Choroid plexus epithelial cell (primary cell): Measurements from ENCODE around the gene DHRS4.
"Not testable (repeated sequence)": the region's sequence is repeated elsewhere in the genome, so short reads cannot be mapped to it uniquely, and the experiment has no call there.

Source experiments
- DNase-seq: peaks from one replicate; pipeline ENCODE4 v3.0.0-alpha.2; 2010; ENCODE audit warnings: low read depth
- H3K4me3 ChIP-seq: 2 replicates; pipeline ENCODE4 v1.5.1; 2011; ENCODE audit warnings: low read depth, mild to moderate bottlenecking, control low read depth, low read length, moderate library complexity
- TF ChIP-seq, protein P1 (sequence below): conservative IDR thresholded peaks from 2 replicates; pipeline ENCODE4 v1.5.1; 2011; ENCODE audit warnings: low read depth, mild to moderate bottlenecking, control low read depth, inconsistent platforms, low read length, moderate library complexity

Gene DHRS4

GRCh38 chr14:23993042-23993441 lies 39.5 kb downstream of the DHRS4 start:
- not testable (repeated sequence) for DNase-seq, H3K4me3 ChIP-seq

DNA sequence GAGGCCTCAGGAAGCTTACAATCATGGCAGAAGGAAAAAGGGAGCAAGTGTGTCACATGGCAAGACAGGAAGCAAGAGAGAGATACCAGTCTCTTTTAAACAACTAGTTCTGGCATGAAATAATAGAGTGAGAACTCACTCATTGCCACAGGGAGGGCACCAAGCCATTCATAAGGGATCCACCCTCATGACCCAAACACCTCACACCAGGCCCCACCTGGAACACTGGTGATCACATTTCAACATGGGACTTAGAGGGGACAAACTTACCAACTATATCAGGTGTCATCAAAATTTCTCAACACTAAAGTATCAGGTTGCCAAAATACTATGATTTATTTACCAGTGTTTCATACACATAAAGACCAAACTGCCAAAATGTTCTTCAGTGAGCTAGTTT lies 42.4 kb downstream of the DHRS4 start:
- H3K4me3 ChIP-seq, DNase-seq: not testable (repeated sequence)

DNA sequence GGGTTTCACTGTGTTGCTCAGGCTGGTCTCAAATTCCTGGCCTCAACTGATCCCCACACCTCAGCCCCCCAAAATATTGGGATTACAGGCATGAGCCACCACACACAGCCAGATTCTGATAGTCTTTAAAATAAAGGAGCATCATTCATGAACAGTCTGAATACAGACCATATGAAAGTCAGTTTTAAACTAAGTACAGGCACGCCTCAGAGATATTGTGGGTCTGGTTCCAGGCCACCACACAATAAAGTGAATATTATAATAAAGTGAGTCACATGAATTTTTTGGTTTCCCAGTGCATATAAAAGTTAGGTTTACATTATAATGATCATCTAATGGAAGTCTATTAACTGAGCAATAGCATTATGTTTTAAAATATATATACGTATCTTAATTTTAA lies 43.3 kb downstream of the DHRS4 start:
- not testable (repeated sequence) for DNase-seq, H3K4me3 ChIP-seq

- DNase-seq = not testable (repeated sequence)
These were observed 46.1 kb downstream of the DHRS4 start for GRCh38 chr14:23999640-24000039.

GRCh38 chr14:24001078-24001477 lies 47.5 kb downstream of the DHRS4 start:
- DNase-seq, H3K4me3 ChIP-seq: not testable (repeated sequence)

More at GRCh38 chr14:23999640-24000039, 46.1 kb downstream of the DHRS4 start:
- H3K4me3 ChIP-seq = not testable (repeated sequence)

DNA sequence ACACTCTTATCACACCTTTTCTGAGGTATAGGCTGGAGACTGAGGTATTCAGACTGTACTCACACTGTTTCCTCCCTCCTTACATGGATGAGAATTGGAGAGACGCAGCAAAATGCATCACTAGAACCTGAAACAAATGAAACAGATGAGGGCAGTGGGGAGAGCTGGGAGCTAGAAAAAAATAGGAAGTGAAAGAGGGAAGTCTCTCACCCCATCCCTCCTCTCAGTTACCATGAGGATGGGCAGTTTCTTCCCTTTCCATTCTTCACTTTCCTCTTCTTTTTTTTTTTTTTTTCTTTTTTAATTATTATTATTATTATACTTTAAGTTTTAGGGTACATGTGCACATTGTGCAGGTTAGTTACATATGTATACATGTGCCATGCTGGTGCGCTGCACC lies 48.1 kb downstream of the DHRS4 start:
- H3K4me3 ChIP-seq, DNase-seq: not testable (repeated sequence)

GRCh38 chr14:24006471-24006816 lies 52.9 kb downstream of the DHRS4 start:
- H3K4me3 ChIP-seq = peak overlapping the region; percentile 45
- not testable (repeated sequence) for DNase-seq

DNA sequence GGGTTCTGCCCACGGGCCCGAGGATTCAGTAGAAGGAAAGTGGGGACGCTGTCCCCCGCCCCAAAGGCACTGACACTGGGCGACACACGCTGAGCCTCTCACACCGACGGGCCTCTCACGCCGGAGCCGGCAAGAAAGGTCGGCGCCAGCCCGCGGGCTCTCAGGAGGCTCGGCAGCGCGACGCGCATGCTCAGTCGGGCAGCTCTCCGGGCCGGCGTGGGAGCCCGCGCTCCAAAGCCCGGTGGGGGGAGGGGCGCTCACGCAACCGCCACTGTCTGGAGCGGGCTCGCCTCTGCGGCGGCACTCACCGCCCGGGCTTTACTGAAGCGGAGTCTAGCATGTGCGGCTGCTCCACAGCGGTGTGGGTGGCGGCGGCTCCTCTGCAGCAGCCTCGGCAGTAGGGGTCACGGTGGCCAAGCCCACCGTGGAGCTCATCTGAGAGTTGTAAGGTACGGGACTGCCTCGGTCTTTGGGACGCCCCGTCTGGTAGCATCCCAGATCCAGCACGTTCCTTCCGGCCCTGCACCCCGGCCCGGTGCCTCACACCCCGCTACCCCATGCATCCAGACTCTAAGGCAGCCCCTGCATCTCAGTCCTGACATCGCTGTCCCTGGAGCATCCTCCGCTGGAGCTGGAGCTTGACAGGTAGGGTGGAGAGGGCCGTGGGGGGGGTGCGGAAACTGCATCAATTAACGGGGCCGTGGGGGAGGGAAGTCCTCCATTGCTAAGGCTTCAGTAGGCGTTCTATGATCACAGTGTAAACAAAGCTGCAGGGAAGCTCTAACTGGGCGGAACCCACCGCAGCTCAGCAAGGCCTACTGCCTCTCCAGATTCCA lies 53.5 kb downstream of the DHRS4 start:
- DNase-seq = peak; percentile 33
- peak overlapping the region; percentile 45 for H3K4me3 ChIP-seq

DNA sequence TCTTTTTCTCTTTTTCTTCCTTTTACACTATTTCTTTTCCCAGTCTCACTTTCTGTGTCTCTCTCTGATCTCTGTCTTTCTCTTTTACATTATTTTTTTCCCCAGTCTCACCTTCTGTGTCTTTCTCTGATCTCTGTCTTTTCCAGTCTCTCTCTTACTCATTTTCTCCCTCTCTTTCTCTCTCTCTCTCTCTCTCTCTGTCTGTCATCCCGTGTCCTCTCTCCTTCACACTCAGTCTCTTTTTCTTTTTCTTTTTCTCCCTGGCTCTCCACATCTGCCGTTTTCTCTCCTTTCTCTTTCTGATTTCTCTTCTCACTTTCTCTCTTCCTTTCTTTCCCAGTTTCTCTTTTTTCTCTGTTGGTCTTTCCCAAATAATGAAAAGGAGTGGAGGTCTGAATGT lies 57.5 kb downstream of the DHRS4 start:
- DNase-seq = no peak
- TF ChIP-seq, protein P1, sequence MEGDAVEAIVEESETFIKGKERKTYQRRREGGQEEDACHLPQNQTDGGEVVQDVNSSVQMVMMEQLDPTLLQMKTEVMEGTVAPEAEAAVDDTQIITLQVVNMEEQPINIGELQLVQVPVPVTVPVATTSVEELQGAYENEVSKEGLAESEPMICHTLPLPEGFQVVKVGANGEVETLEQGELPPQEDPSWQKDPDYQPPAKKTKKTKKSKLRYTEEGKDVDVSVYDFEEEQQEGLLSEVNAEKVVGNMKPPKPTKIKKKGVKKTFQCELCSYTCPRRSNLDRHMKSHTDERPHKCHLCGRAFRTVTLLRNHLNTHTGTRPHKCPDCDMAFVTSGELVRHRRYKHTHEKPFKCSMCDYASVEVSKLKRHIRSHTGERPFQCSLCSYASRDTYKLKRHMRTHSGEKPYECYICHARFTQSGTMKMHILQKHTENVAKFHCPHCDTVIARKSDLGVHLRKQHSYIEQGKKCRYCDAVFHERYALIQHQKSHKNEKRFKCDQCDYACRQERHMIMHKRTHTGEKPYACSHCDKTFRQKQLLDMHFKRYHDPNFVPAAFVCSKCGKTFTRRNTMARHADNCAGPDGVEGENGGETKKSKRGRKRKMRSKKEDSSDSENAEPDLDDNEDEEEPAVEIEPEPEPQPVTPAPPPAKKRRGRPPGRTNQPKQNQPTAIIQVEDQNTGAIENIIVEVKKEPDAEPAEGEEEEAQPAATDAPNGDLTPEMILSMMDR = no peak

GRCh38 chr14:24012726-24013273 lies 59.2 kb downstream of the DHRS4 start:
- not testable (repeated sequence) for DNase-seq, H3K4me3 ChIP-seq

More for the DNA sequence above, 57.5 kb downstream of the DHRS4 start:
- H3K4me3 ChIP-seq = no peak overlapping the region

GRCh38 chr14:24013654-24014514 lies 60.3 kb downstream of the DHRS4 start:
- peak; percentile 83 for DNase-seq
- no peak overlapping the region for H3K4me3 ChIP-seq
- TF ChIP-seq, protein P1 = peak; percentile 90

DNA sequence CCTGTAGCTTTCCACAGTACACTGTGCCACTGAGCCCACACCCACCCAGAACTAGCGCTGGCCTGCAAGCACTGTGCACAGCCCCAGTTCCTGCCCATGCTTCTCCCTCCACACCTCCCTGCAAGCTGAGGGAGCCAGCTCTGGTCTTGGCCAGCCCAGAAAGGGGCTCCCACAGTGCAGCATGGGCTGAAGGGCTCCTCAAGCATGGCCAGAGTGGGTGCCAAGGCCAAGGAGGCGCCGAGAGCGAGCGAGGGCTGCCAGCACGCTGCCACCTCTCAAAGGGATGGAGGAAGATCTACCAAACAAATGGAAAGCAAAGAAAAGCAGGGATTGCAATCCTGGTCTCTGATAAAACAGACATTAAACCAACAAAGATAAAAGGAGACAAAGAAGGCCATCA lies 62.2 kb downstream of the DHRS4 start:
- not testable (repeated sequence) for H3K4me3 ChIP-seq

More for the DNA sequence above, 62.2 kb downstream of the DHRS4 start:
- not testable (repeated sequence) for DNase-seq
